GM04503 (cell line): ENCODE results near the gene DCC.

Source experiments
- DNase-seq: peaks from one replicate; pipeline ENCODE4 v3.0.0-alpha.2; 2012; ENCODE audit warnings: low read depth

The DCC gene

DNA sequence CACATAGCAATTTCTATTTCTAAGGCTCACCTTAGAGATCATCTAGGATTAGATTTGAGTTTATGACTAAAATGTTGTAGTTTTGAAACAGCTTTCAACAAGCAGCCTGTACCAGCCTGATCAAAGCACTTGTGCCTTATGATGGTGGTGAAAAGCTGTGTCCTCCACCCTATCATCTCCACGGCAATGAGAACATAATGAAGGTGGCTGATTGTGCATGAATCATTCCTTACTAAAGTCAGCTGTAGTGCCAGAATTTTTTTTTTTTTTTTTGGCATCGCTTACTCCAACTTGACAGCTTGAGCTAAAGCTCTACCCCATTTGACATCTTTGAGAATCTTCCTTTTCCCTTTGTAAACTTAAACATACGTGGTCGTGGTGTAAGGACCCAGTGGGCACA, 86.0 kb downstream of the DCC start:
- no peak for DNase-seq

DNA sequence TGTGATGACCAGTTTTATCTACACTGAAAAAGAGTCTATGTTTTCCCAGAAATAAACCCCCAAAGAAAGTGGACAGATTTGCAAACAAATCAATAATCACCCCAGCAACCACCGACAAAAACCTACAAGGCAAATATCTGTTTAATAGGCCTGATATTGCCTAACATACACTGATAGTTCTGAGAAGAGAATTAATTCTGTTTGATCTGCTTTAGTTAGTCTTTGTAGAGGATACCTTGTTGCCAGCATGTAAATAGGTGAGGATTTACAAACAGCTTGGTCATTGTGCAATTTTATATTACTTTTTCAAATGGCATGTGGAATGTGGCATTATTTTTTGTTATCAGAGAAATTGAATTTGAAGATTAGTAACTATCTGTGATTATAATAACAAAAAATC, 86.5 kb downstream of the DCC start:
- no peak for DNase-seq

DNA sequence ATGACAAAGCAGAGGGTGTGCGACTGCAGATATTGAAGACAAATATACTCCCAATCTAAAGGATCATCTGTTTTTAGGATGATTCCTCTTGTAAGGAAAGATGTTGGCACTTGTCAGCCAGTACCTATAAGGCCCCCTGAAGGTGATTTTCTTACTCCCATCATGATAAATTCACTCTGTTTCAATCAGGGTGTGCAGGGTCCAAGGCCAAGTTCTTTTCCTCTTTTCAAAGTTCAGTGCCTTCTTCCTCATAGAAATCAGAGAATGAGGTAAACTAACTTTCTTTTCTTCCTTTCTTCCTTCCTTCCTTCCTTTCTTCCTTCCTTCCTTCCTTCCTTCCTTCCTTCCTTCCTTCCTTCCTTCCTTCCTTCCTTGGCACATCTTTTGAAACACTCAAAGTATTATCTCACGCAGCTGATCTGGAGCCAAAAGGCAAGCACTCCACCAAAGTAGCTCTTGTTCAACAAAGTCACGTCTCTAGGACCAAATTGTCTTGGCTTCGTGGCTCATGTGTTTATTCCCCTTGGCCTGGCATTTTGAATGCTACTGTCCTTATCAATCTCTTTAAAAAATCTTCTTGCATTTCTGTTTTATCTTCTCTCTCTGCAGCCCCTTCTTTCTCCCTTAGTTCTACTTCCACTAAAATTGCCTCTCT, 87.7 kb downstream of the DCC start:
- no peak for DNase-seq

DNA sequence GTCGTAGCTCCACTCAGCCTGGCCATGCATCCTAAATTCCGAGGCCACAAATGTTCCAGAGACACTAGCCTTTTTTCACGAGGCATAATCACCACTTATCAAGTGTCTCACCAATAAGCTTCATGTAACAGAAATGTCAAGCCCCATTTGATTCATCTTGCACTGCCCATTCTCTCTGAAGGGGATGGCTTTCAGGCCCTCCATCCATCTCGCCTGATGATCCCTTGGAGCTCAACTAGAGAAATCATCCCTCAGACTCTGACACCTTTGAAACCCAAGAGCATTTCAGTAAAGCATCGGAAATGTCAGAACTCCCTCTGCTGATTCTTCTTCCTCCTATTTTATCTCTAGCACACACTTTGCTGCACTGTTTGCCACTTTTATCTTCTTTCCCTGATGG, 91.7 kb downstream of the DCC start:
- DNase-seq, result no peak

DNA sequence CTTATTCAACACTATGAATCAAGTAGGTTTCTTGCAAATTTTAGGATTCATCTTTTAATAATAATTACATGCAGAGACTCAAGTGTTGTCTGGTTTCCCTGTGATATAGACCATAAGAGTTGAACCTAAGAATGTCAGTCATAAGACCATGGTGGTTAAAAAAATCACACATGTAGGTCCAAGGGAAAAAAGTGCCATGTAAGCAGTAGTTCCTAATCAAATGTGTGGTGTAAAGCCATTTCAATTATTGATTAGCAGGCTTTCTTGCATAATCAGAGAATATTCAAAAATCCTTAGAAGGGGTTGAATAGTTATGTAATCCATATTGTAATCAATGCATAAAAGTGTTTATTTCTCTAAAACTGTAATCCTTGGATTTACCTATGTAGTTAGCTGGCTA, 93.8 kb downstream of the DCC start:
- no peak for DNase-seq

DNA sequence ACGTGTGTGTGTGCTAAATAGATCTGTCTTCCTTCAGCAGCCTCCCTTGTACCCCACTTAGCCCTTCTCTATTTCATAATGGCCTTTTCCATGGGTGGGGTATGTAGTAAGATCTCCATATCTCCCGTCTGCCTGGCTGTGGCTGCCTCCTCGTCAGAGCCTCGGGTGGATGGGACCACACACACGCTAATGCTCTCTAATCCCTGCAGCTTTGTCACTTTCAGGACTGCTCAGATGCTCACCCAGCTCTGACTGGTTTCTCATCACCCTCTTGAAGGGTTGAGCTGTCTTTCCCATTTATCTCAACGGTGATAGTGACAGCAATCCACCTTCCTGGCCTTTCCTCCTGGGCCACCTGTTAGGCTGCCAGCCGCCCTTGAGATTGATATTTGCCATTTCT, 95.3 kb downstream of the DCC start:
- DNase-seq, result no peak

DNA sequence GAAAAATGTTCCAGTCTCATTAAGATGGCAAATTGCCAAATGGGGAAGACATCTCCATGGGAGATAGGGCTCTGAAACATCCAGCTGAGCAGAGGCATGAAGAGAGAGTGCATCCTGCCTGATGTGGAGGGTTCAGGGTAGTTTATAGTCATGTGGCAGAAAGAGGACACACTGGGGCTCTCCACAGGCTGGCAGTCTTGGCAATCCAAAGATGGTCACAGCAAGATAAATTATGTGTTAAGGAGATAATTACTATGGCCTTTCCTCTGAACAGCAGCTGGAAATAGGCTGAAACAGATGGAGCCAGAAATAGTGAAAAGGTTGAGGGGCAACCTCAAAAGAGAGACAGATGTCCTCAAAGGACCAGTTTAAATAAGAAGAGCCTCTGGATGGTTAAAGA, 97.2 kb downstream of the DCC start:
- DNase-seq, result no peak

DNA sequence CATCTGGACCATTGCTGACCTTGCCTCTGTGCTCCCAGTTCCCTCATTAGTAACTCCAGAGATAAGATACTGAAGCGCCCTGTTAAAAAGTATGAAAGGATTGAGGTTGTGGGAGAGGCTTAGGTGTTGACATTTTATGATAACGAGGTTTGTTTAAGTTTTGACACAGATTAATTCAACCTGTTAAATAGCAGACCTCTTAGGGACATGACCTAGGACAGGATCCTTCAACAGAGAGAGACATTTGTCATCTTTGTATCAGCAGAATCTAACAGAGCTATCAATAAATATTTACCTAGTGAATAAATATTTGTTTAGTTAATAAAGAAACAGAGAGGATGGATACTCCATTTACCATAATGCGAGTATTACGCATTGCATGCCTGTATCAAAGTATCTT, 99.5 kb downstream of the DCC start:
- DNase-seq, result no peak

DNA sequence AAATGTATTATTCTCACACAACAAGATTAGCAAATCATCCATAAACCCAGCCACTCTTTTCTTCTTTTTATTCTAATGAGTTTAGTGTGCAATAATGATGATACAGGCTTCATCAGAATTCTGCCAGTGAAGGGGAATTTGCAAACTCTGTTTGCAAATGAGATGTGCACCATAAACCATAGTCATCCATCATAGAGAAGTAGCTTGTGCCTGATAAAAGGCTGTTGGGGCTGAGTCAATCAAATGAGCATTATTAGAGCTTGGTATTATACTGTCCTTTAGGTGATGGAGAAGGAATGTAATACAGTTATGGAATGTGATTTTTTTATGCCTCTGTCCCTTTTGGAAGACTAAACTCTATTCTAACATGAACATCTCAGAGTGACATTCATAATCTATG, 101.8 kb downstream of the DCC start:
- DNase-seq, result no peak

DNA sequence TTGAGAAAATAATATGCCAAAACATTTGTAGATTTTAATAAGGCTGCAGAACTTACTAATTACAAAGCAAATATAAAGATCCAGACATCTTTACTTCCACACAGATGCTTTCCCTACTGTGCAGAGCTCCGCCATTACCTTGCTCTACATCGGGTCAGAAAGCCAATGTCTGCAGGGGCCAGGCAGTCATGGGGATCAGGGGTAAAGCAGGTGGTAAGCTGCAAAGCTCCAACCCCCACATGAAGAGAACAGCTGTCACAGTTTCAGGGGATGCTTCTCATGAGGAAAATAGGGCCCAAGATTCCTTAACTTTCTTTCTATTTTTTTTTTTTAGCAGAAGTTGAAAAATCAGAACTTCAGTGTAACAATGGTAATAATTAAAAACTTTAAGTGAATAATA, 102.7 kb downstream of the DCC start:
- no peak for DNase-seq

DNA sequence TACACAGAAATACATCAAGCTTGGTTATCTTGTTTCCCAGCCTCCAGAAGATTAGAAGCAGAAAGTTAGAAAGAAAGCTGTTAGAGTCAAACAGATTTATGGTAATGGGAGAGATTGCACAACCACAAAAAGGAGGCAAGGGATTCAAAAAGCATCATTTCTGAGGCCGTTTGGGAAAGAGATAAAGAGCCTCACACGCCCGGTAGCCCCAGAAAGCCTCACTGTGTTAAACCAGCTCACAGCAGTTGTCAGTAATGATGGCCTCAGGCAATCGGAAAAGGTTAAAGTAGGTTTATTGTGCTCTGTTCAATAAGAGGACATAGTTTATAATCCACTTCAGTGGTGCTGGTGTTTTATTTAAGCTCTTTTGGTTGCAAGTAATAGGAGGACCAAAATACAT, 111.3 kb downstream of the DCC start:
- no peak for DNase-seq

DNA sequence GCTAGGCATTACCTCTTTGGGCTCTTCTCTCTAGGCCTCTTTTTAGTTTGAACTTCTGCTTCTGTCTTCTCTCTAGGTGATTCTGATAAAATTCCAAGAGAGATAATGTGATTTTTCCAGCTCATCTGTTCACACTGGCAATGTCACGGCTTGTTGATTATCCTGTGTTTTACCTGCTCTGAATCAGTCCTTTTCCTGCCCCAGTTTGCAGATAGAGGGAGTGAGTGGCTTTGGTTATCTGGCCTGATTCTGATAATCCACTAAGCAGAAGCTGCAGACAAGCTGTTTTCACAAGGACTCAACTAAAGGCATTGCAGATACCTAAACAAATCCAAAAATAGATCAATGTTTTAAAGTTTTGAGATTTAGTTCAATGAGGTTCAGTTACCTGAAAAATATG, 111.9 kb downstream of the DCC start:
- no peak for DNase-seq

DNA sequence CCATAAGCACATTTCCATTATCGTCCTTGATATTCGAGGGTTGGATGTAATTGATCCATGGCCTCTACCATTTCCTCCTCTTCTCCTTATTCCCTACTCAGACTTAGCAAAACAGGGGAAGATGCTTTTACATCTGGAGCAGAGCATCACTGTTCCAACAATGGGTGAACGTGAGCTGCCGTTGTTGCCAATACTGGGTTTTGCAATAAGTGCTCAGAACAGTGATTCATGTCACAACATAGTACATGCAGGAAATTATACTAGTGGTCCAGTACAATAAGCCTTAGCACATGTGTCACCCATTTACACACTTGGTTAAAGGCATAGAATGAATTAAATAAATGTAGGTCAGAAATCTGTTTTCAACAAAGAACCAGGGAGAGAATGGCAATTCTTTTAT, 112.4 kb downstream of the DCC start:
- no peak for DNase-seq

DNA sequence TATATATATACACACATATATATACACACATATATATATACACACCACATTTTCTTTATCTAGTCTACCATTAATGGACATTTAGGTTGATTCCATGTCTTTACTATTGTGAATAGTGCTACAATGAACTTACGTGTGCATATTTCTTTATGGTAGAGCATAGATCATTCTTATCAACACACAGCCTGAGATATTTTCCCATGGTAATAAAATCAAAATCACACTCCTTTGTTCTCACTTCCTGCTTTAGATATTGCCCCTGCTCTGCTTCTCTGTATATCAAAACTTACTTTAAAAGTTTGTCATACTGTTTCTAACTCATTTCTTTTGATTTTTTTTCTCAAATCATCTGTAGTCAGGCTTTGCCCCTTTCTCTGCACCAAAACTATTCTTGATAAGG, 119.9 kb downstream of the DCC start:
- DNase-seq, result no peak

DNA sequence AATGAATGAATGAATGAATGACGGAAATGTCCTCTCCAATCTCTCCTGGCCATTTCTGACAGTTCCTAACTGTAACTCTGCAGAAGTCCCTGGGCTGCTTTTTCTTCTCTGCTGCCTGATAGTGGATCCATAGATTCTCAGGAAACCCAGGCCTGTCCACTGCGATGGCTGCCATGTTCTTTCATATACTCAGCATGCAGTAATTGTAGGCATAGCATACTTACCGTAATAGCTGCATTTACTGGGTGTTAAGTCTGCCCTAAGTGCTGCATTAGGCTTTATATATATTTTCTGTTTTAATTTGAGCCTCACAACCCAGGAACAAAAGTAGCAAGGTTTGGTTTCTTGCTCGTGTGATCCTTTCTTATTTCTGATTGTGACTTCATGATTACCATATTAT, 122.9 kb downstream of the DCC start:
- DNase-seq, result no peak

DNA sequence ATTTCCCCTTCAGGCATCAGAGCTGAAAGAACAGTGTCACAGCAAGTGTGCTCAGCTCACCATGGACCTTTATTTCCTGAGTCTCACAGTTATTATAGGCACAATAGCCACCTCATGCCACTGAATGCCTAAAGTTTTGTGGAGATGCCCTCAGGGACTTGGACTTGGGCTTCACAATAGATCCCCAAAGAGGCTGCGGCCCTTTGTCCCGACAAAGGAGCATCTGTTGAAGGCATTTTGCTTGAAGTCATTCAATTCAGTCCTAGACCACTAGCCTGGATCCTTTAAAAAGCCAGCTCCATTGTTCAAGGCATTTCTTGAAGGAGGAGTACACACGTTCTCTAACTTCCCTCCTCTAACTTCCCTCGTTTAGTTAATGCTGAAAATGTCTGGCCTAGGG, 125.4 kb downstream of the DCC start:
- no peak for DNase-seq

DNA sequence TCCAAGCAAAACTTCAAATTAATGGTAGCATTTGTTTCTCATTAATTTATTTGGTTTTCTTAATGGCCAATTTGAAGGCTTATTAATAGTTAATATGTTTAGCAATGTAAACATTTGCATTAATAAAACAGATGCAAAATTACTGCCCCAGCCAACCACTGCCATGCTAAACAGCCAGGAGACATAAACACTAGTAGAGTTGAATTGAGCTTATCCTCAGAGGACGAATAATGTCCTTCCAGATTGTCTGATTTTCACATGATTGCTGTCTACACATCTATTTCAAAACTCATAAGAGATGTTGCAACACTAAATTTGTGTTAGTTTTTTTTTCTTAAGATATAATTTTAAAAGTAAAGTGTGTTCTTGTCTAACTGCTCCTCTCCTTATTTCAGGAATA, 128.5 kb downstream of the DCC start:
- DNase-seq, result no peak

DNA sequence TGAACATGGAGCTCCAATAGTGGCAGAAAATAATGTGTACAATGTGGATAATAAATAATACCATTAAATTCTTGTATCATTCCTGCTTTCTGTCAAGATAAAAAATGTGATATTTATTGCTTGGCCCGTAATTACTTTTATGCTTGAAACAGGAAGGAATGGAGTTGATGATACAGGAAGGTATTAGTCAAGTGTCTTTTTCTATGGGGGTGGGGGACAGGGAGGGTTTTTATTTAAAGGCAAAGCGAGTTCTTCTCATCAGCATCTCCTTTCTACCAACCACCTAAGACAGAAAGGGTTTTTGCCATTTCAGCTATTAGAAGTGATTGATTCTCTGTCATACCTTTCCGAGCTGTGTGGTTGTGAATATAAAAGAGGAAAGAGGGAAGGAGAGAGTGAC, 135.3 kb downstream of the DCC start:
- DNase-seq, result no peak

DNA sequence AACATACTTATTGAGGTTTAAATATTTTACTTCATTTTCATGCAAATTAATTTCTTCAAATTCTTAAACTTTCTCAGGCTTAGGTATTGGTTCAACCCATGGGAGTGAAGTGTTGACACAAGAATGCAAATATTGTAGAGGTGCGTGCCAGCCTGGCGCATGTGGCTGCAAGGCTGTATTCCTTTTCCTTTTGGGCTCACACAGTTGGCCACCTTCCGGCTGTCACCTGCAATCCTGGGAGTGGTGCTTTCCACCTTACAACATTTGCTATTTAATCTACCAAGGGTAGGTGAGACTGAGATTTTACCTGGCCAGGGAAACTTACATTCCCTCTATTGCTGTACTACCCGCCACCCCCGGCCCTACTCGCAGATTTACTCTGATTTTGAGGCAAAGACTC, 141.1 kb downstream of the DCC start:
- no peak for DNase-seq

DNA sequence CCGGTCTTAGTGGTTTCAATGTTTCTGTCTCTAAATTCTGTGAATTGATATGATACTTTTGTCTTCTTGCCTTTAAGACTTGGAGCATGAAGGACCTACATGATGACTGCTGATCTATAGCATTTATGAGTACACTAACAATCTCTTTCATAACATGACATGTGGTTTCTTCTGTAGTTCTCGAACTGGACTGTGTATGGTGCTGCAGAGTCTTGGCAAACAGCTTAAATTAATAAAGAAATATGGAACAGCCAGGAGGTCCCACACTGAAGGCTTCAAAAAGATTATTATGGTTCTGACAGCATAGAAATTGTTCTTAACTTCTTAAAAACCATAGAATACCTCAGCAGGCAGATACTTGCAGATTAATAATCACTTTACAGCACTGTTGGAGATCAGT, 145.0 kb downstream of the DCC start:
- no peak for DNase-seq

DNA sequence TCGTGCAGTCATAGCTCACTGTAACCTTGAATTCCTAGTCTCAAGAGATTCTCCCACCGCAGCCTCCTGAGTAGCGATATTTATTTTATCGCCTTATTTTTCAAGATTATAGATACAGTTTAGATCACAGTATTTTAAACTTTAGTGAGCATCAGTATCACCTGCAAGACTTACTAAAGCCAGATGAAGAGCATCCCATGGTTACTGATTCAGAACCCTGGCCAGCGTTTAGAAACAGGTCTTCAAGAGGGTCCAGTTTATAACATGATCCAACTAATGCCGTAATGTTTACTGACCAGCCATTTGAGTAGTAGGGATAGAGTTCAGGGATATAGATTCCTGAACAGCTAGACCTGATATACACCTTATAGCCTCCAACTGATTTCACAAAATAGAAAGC, 146.1 kb downstream of the DCC start:
- no peak for DNase-seq

DNA sequence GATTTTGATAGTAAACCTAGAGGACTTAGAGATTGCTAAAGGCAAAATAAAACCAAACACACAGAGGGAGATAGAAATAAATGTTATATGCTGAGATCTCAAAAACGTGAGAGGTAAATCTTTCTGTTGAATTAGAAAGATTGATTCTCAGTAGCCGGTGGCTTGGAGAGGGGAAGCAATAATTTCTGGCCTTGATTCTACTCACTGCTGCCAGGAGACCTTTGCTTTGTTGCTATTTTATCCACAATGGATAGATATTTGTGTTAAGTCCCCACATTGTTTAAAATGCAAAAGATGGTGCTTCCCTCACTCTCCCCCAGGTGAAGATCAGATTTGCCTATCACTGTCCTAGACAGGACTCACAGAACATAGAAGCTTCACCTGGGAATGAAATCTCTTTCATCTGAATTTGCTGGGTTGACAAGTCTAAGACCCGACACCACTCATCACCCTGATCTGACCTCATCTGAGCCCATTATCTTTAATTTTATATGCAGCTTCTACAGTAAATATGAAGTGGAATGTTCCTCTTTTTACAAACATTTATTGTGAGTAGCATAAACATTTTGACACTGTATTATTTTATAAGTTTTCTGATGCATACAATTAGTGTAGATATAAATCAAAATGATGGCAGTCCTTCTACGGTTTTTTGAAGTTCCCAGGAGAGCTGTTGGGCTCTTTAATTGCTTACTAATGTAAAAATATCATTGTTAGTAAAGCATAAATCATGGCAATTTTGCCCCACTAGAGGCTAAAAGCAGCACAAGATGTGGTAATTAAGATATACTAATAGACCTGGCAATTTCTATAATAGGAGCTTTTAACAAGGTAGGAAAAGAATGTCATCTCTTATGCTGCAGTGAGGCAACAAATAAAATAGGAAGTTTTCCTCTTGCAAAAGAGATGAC, 149.7 kb downstream of the DCC start:
- DNase-seq, result no peak

DNA sequence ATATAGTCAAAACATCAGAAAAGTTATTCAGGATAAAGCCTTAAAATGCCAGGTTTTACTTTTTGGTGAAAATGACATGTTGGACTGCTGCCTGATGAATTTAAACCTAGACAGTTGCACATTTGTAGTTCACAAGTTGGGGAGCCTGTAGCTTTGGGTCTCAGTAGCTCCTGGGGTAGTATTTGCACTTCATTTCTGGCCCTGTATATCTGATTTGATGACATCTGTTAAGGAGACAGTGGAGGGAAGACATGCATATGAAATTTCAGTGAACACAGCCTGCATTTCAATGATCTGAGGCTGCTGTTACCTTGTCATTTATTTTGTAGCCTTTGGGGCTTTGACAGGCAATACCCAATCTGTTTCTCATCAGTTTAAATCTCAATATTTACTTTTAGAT, 156.4 kb downstream of the DCC start:
- no peak for DNase-seq

DNA sequence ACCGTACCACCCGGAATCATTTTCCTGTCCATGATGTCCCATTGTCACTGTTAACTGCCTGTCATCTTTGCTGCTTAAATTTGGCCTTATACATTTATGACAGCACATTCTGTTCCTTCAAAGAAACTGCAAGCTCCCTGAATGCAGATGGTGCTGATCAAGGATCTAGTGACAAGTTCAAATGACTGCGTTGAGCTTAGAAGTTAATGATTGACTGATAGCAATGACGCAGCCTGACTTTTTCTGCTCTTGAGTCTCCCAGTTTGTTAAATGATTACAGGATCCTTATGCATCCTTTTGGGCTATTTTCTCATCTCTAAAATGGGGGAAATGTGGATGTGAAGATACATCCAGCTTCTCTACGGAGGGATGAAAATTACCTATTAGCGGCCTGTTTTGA, 159.0 kb downstream of the DCC start:
- no peak for DNase-seq
